ENCODE measurements around the gene CHSY1.

The CHSY1 gene

GRCh38 chr15:101267320-101268104, 15.7 kb upstream of the CHSY1 start:
- Histone ChIP-seq H3K4me1 (ENCODE audit: insufficient read depth, low read length, poor library complexity, severe bottlenecking) (peaks cover 10% of the 10 kb centered on the region), H2AFZ (ENCODE audit: low read length) (no peak overlapping the region), H3K79me2 (ENCODE audit: insufficient read depth, low read length) (no peaks in the 10 kb centered on the region), H3K36me3 (ENCODE audit: insufficient read depth, low read length) (peaks cover 21% of the 10 kb centered on the region; the same call in 1 of the 2 replicates), H3K9me3 (ENCODE audit: insufficient read depth, low read depth, low read length) (no peaks in the 10 kb centered on the region), H3K9me2 (replicated peaks; ENCODE audit: low read depth, low read length) (no peaks in the 10 kb centered on the region), H3K4me2 (ENCODE audit: low read depth, low read length, poor library complexity, severe bottlenecking) (no peak overlapping the region), H3K27me3 (ENCODE audit: insufficient read depth, low read length, poor library complexity, severe bottlenecking) (no peaks in the 10 kb centered on the region), H3K4me3 (ENCODE audit: low read length, poor library complexity, severe bottlenecking) (no peak overlapping the region), H3F3A (ENCODE audit: low read depth) (no peaks in the 10 kb centered on the region), H4K20me1 (ENCODE audit: insufficient read depth, low read length, poor library complexity, severe bottlenecking) (no peaks in the 10 kb centered on the region), H3K9ac (ENCODE audit: low read depth, low read length, poor library complexity, severe bottlenecking) (no peak overlapping the region)
- TF ChIP-seq CTCF (conservative IDR thresholded peaks at IDR 0.05; ENCODE audit: low read length) (no peak), EZH2phosphoT487 (IDR thresholded peaks at IDR 0.05; ENCODE audit: borderline replicate concordance) (no peak)

- Histone ChIP-seq H3K79me2 (ENCODE audit: insufficient read depth, low read length) (no peaks in the 10 kb centered on the region), H4K20me1 (ENCODE audit: insufficient read depth, low read length, poor library complexity, severe bottlenecking) (no peaks in the 10 kb centered on the region), H3K9me2 (replicated peaks; ENCODE audit: low read depth, low read length) (no peaks in the 10 kb centered on the region), H3F3A (ENCODE audit: low read depth) (no peaks in the 10 kb centered on the region), H2AFZ (ENCODE audit: low read length) (no peak overlapping the region), H3K4me2 (ENCODE audit: low read depth, low read length, poor library complexity, severe bottlenecking) (no peak overlapping the region), H3K9me3 (ENCODE audit: insufficient read depth, low read depth, low read length) (no peaks in the 10 kb centered on the region), H3K27me3 (ENCODE audit: insufficient read depth, low read length, poor library complexity, severe bottlenecking) (no peaks in the 10 kb centered on the region), H3K9ac (ENCODE audit: low read depth, low read length, poor library complexity, severe bottlenecking) (no peak overlapping the region), H3K36me3 (ENCODE audit: insufficient read depth, low read length) (peaks cover 14% of the 10 kb centered on the region; the same call in 1 of the 2 replicates), H3K4me1 (ENCODE audit: insufficient read depth, low read length, poor library complexity, severe bottlenecking) (peaks cover 10% of the 10 kb centered on the region), H3K4me3 (ENCODE audit: low read length, poor library complexity, severe bottlenecking) (no peak overlapping the region)
- TF ChIP-seq CTCF (conservative IDR thresholded peaks at IDR 0.05; ENCODE audit: low read length) (no peak), EZH2phosphoT487 (IDR thresholded peaks at IDR 0.05; ENCODE audit: borderline replicate concordance) (no peak)
These were observed 14.9 kb upstream of the CHSY1 start for GRCh38 chr15:101266787-101267186.

- Histone ChIP-seq H3K4me1 (ENCODE audit: insufficient read depth, low read length, poor library complexity, severe bottlenecking) (peaks cover 10% of the 10 kb centered on the region), H3K79me2 (ENCODE audit: insufficient read depth, low read length) (no peaks in the 10 kb centered on the region), H3K27me3 (ENCODE audit: insufficient read depth, low read length, poor library complexity, severe bottlenecking) (no peaks in the 10 kb centered on the region), H2AFZ (ENCODE audit: low read length) (no peak overlapping the region), H4K20me1 (ENCODE audit: insufficient read depth, low read length, poor library complexity, severe bottlenecking) (no peaks in the 10 kb centered on the region), H3F3A (ENCODE audit: low read depth) (no peaks in the 10 kb centered on the region), H3K9me2 (replicated peaks; ENCODE audit: low read depth, low read length) (no peaks in the 10 kb centered on the region), H3K4me3 (ENCODE audit: low read length, poor library complexity, severe bottlenecking) (no peak overlapping the region), H3K9ac (ENCODE audit: low read depth, low read length, poor library complexity, severe bottlenecking) (no peak overlapping the region), H3K4me2 (ENCODE audit: low read depth, low read length, poor library complexity, severe bottlenecking) (no peak overlapping the region), H3K9me3 (ENCODE audit: insufficient read depth, low read depth, low read length) (no peaks in the 10 kb centered on the region), H3K36me3 (ENCODE audit: insufficient read depth, low read length) (peaks cover 7% of the 10 kb centered on the region; the same call in 1 of the 2 replicates)
- TF ChIP-seq CTCF (conservative IDR thresholded peaks at IDR 0.05; ENCODE audit: low read length), result no peak
These were observed 14.2 kb upstream of the CHSY1 start for GRCh38 chr15:101266034-101266433.
